Trophoblast cell (in vitro differentiated cells and primary cell): ENCODE measurements around the gene SNTG2.
A peak's percentile ranks its signal among the peaks of the same experiment; 100 is the strongest.

Experiments
- DNase-seq, 2 donors: peaks; one replicate each; pipeline ENCODE4 v3.0.0-alpha.2; 2016
- H2AFZ ChIP-seq: 2 replicates; pipeline ENCODE4 v1.6.1; 2013; ENCODE audit warnings: low read length, moderate library complexity, mild to moderate bottlenecking; ENCODE audit not compliant: insufficient read depth, poor library complexity
- H2AK5ac ChIP-seq: 2 replicates; pipeline ENCODE4 v1.6.1; 2013; ENCODE audit warnings: mild to moderate bottlenecking, low read length
- H2BK120ac ChIP-seq: 2 replicates; pipeline ENCODE4 v1.6.1; 2013; ENCODE audit warnings: low read length, mild to moderate bottlenecking, moderate library complexity; ENCODE audit not compliant: insufficient read depth, poor library complexity
- H2BK12ac ChIP-seq: 2 replicates; pipeline ENCODE4 v1.6.1; 2013; ENCODE audit warnings: mild to moderate bottlenecking, low read length, moderate library complexity
- H2BK5ac ChIP-seq: 2 replicates; pipeline ENCODE4 v1.6.1; 2013; ENCODE audit warnings: low read length, low read depth, moderate library complexity, mild to moderate bottlenecking; ENCODE audit not compliant: poor library complexity
- H3K14ac ChIP-seq: 2 replicates; pipeline ENCODE4 v1.6.1; 2013; ENCODE audit warnings: mild to moderate bottlenecking, low read length
- H3K18ac ChIP-seq: 2 replicates; pipeline ENCODE4 v1.6.1; 2013; ENCODE audit warnings: mild to moderate bottlenecking, low read length
- H3K23ac ChIP-seq: 2 replicates; pipeline ENCODE4 v1.6.1; 2013; ENCODE audit warnings: low read length
- H3K27ac ChIP-seq: 2 replicates; pipeline ENCODE4 v1.5.1; 2013; ENCODE audit warnings: low read depth, mild to moderate bottlenecking, inconsistent platforms, low read length, moderate library complexity
- H3K27me3 ChIP-seq: 2 replicates; pipeline ENCODE4 v1.6.1; 2013; ENCODE audit warnings: inconsistent platforms, mild to moderate bottlenecking, low read length, moderate library complexity; ENCODE audit not compliant: insufficient read depth
- H3K36me3 ChIP-seq, 2 experiments: 1 replicate in 1 of 2; 2 replicates in 1 of 2; pipeline ENCODE4 v1.6.1; 2013; ENCODE audit warnings: low read length in 2 of 2, mild to moderate bottlenecking in 2 of 2, moderate library complexity in 1 of 2; ENCODE audit not compliant: insufficient read depth in 2 of 2, control insufficient read depth in 1 of 2
- H3K4ac ChIP-seq: 2 replicates; pipeline ENCODE4 v1.6.1; 2013; ENCODE audit warnings: low read depth, mild to moderate bottlenecking, low read length, moderate library complexity
- H3K4me1 ChIP-seq, 2 experiments: 1 replicate in 1 of 2; 2 replicates in 1 of 2; pipeline ENCODE4 v1.6.1; 2013; ENCODE audit warnings: low read length in 2 of 2, mild to moderate bottlenecking in 2 of 2, moderate library complexity in 1 of 2; ENCODE audit not compliant: insufficient read depth in 2 of 2, control insufficient read depth in 1 of 2
- H3K4me2 ChIP-seq: 2 replicates; pipeline ENCODE4 v1.6.1; 2013; ENCODE audit warnings: inconsistent platforms, mild to moderate bottlenecking, low read length, moderate library complexity
- H3K4me3 ChIP-seq: 2 replicates; pipeline ENCODE4 v1.5.1; 2013; ENCODE audit warnings: mild to moderate bottlenecking, low read depth, low read length, inconsistent platforms
- H3K79me1 ChIP-seq: one replicate; pipeline ENCODE4 v1.6.1; 2013; ENCODE audit warnings: low read length
- H3K79me2 ChIP-seq: 2 replicates; pipeline ENCODE4 v1.6.1; 2013; ENCODE audit warnings: low read length, mild to moderate bottlenecking; ENCODE audit not compliant: control insufficient read depth, insufficient read depth, poor library complexity
- H3K9ac ChIP-seq: 2 replicates; pipeline ENCODE4 v1.6.1; 2013; ENCODE audit warnings: mild to moderate bottlenecking, low read length
- H3K9me3 ChIP-seq: 2 replicates; pipeline ENCODE4 v1.6.1; 2013; ENCODE audit warnings: low read depth, mild to moderate bottlenecking, control low read depth, inconsistent platforms, low read length; ENCODE audit not compliant: insufficient read depth
- H4K12ac ChIP-seq: 2 replicates; pipeline ENCODE4 v1.6.1; 2013; ENCODE audit warnings: low read depth, mild to moderate bottlenecking, low read length, moderate library complexity
- H4K8ac ChIP-seq: 2 replicates; pipeline ENCODE4 v1.6.1; 2013; ENCODE audit warnings: low read depth, mild to moderate bottlenecking, low read length, moderate library complexity
- H4K91ac ChIP-seq: one replicate; pipeline ENCODE4 v1.6.1; 2013; ENCODE audit warnings: low read depth, mild to moderate bottlenecking, low read length, moderate library complexity
- WGBS: extraction: QIAGEN DNeasy Blood & Tissue Kit; methylation state at CpG from one replicate; pipeline ENCODE4 v1.1.7; 2013; ENCODE audit warnings: missing lambda C conversion rate; ENCODE audit not compliant: insufficient read length, insufficient coverage; ENCODE audit errors: extremely low coverage; 5-methylcytosine and 5-hydroxymethylcytosine counted together

Gene SNTG2

DNA sequence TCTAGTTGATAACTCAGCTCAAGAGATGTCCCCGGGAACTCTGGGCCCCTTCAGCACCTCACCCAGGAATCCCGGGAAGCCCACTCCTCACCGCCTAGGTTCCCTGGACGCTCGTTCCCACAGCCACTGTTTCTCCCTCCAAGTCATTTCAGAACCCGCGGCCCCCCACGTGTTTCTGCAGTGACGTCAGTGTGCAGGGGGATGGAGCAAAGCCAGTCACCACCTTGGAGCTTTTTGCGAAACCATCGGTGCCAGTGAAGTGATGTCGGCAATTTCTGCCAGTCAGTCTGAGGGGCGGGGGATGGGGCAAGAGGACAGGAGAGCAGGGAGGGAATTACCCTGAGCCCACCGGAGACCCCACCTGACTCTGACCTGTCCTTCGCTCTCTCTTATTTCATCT is 119.2 kb downstream of the SNTG2 start:
- H4K8ac ChIP-seq, result no peak overlapping the region
- no peak overlapping the region for H3K18ac ChIP-seq
- H3K4me1 ChIP-seq, result no peaks in the 10 kb centered on the region
- no peak overlapping the region for H3K4ac ChIP-seq
- no peak overlapping the region for H3K9ac ChIP-seq
- no peaks in the 10 kb centered on the region for H3K27me3 ChIP-seq
- no CpG with 5 or more reads among the region's 15 CpGs for WGBS
- H2BK5ac ChIP-seq, result no peak overlapping the region
- H3K79me2 ChIP-seq, result no peaks in the 10 kb centered on the region
- no peak overlapping the region for H3K23ac ChIP-seq
- no peak for DNase-seq
- H2AK5ac ChIP-seq, result no peak overlapping the region
- no peak overlapping the region for H3K4me3 ChIP-seq
- no peak overlapping the region for H3K4me2 ChIP-seq
- H4K91ac ChIP-seq, result no peak overlapping the region
- no peak overlapping the region for H2BK120ac ChIP-seq
- H2AFZ ChIP-seq, result no peak overlapping the region
- peaks cover 2% of the 10 kb centered on the region for H3K9me3 ChIP-seq
- H3K27ac ChIP-seq, result no peak overlapping the region
- H3K79me1 ChIP-seq, result no peaks in the 10 kb centered on the region
- no peak overlapping the region for H2BK12ac ChIP-seq
- no peak overlapping the region for H4K12ac ChIP-seq
- H3K14ac ChIP-seq, result no peak overlapping the region
- H3K36me3 ChIP-seq, result no peaks in the 10 kb centered on the region

DNA sequence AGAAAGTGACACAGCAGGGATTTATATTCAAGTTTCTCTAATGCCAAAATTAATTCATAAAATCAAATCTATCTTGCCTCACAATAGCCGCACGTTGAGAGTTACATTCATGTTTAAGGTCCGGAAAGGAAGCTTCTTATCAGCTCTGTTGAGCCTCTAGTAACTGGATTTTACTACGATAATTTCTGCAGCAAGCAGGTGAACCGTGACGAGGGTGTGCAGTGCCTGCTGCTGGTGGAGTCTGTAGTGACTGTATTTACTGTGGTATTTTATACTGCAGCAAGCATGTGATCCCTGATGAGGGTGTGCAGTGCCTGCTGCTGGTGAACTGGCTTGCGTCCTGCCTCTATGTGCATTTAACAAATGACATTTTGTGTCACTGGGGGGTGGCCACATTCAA is 120.0 kb downstream of the SNTG2 start:
- Histone ChIP-seq H3K9me3 (peaks cover 2% of the 10 kb centered on the region), H3K18ac (no peak overlapping the region), H2BK12ac (no peak overlapping the region), H3K36me3 (no peaks in the 10 kb centered on the region), H3K79me1 (no peaks in the 10 kb centered on the region), H3K4me1 (no peaks in the 10 kb centered on the region), H2AK5ac (no peak overlapping the region), H3K4me3 (no peak overlapping the region), H4K91ac (no peak overlapping the region), H3K14ac (no peak overlapping the region), H4K8ac (no peak overlapping the region), H2BK120ac (no peak overlapping the region), H3K23ac (no peak overlapping the region), H3K4me2 (no peak overlapping the region), H4K12ac (no peak overlapping the region), H3K27me3 (no peaks in the 10 kb centered on the region), H3K9ac (no peak overlapping the region), H3K79me2 (no peaks in the 10 kb centered on the region), H2BK5ac (no peak overlapping the region), H2AFZ (no peak overlapping the region), H3K27ac (no peak overlapping the region), H3K4ac (no peak overlapping the region)
- peak in 1 of 2 donors; percentile 8 for DNase-seq
- no CpG with 5 or more reads among the region's 7 CpGs for WGBS

DNA sequence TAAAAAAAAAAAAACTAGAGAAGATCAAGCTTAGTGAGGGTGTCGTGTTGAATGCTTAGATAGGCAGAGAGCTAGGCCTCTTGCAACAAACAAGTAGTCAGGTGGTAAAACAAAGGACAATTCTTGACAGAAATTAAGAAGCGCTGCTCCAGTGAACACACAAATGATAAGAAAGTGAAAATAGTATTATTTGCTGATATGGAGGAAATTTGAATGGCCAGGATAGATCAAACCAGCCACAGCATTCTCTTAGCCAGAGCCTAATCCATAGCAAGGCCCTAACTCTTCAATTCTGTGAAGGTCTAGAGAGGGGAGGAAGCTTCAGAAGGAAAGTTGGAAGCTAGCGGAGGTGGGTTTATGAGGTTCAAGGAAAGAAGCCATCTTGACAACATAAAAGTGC is 121.0 kb downstream of the SNTG2 start:
- Histone ChIP-seq H2AFZ (no peak overlapping the region), H3K9me3 (peaks cover 2% of the 10 kb centered on the region), H3K27me3 (no peaks in the 10 kb centered on the region), H3K4ac (no peak overlapping the region), H3K4me2 (no peak overlapping the region), H4K8ac (no peak overlapping the region), H4K12ac (no peak overlapping the region), H2AK5ac (no peak overlapping the region), H3K27ac (no peak overlapping the region), H2BK120ac (no peak overlapping the region), H3K18ac (no peak overlapping the region), H3K79me2 (no peaks in the 10 kb centered on the region), H3K4me3 (no peak overlapping the region), H4K91ac (no peak overlapping the region), H3K23ac (no peak overlapping the region), H3K14ac (no peak overlapping the region), H2BK5ac (no peak overlapping the region), H3K4me1 (no peaks in the 10 kb centered on the region), H3K79me1 (no peaks in the 10 kb centered on the region), H2BK12ac (no peak overlapping the region), H3K9ac (no peak overlapping the region), H3K36me3 (no peaks in the 10 kb centered on the region)
- no peak for DNase-seq
- no CpG with 5 or more reads among the region's 3 CpGs for WGBS

DNA sequence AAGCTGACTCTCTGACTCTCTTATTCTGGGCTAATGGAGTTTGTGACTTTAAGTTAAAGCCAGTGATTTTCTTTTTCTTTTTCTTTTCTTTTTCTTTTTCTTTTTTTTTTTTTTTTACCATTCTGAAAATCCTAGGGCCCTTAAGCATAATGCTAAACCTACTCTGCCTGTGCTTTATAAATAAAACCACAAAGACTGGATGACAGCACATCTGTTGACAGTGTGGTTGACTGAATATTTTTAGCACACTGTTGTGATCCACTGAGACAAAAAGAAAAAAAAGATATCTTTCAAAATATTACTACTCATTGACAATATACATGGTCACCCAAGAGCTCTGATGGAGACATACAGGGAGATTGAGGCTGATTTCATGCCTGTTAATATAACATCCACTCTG is 121.6 kb downstream of the SNTG2 start:
- Histone ChIP-seq H3K27ac (no peak overlapping the region), H3K14ac (no peak overlapping the region), H4K8ac (no peak overlapping the region), H2BK12ac (no peak overlapping the region), H3K4me2 (no peak overlapping the region), H2AK5ac (no peak overlapping the region), H2BK120ac (no peak overlapping the region), H3K9me3 (peaks cover 2% of the 10 kb centered on the region), H3K79me1 (no peaks in the 10 kb centered on the region), H3K9ac (no peak overlapping the region), H3K36me3 (no peaks in the 10 kb centered on the region), H4K12ac (no peak overlapping the region), H3K4me1 (no peaks in the 10 kb centered on the region), H3K18ac (no peak overlapping the region), H2BK5ac (no peak overlapping the region), H3K27me3 (no peaks in the 10 kb centered on the region), H3K23ac (no peak overlapping the region), H3K79me2 (no peaks in the 10 kb centered on the region), H3K4ac (no peak overlapping the region), H3K4me3 (no peak overlapping the region), H4K91ac (no peak overlapping the region), H2AFZ (no peak overlapping the region)
- no peak for DNase-seq

DNA sequence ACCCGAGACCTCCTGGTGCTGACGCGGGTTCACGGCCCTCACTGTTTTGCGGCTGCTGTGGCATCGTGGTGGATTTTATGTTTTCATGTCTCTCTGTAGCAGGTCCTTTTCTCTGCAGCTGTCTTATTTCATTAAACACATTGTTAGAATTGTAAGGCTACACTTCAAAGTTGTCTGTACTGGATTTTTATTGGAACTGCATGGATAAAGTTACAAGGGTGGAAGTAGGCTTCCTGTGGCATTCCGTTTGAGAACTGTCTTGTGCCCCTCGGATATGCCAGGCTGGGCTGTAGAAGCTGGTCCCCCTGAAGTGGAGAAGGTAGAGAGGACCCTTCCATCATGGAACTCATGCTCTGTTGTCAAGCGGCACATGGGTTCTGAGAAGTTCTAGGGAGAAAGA is 127.3 kb downstream of the SNTG2 start:
- WGBS, result no CpG with 5 or more reads among the region's 9 CpGs
- Histone ChIP-seq H2AK5ac (no peak overlapping the region), H3K27ac (no peak overlapping the region), H2AFZ (no peak overlapping the region), H3K4me1 (no peaks in the 10 kb centered on the region), H2BK5ac (no peak overlapping the region), H3K27me3 (no peaks in the 10 kb centered on the region), H2BK12ac (no peak overlapping the region), H4K8ac (no peak overlapping the region), H3K9ac (no peak overlapping the region), H3K18ac (no peak overlapping the region), H3K4me2 (no peak overlapping the region), H3K4me3 (no peak overlapping the region), H3K4ac (no peak overlapping the region), H2BK120ac (no peak overlapping the region), H3K36me3 (no peaks in the 10 kb centered on the region), H3K79me1 (no peaks in the 10 kb centered on the region), H3K14ac (no peak overlapping the region), H4K12ac (no peak overlapping the region), H3K79me2 (no peaks in the 10 kb centered on the region), H4K91ac (no peak overlapping the region), H3K9me3 (peaks cover 2% of the 10 kb centered on the region), H3K23ac (no peak overlapping the region)
- DNase-seq, result no peak
